HepG2 (cell line): ENCODE measurements around the gene PSMB1. TPM values are rescaled to one million over a fixed set of nuclear protein-coding genes. Genes with fewer than 3 reads are reported as not detected.

ENCODE experiments used
- ATAC-seq: fragments of 200-7000 bp; cut with Tn5 transposase; 3 replicates; pipeline ENCODE4 v1.9.1; 2020; ENCODE audit warnings: mild to moderate bottlenecking, moderate library complexity
- BruUV-seq: library from RNA; stranded (reverse); fragments of 400-500 nt; replicated peaks from 2 replicates; lab custom pipeline; 2021; lab: Mats Ljungman, UMichigan
- CTCF ChIA-PET: fragments of 300-600 bp; formaldehyde crosslinking; extraction: SDS; loops from one replicate; lab custom pipeline; 2021; ENCODE audit warnings: low total read pairs, inconsistent platforms, low intra/inter-chr PET ratio; lab: Yijun Ruan, JAX
- POLR2A ChIA-PET: fragments of 350-600 bp; sonication (Branson Sonifier 250); formaldehyde crosslinking; loops from one replicate; lab custom pipeline; 2020; ENCODE audit warnings: antibody characterized with exemption, inconsistent platforms; lab: Yijun Ruan, JAX
- DNase-seq: peaks from one replicate; pipeline ENCODE4 v3.0.0-alpha.2; 2015; ENCODE audit warnings: low spot score
- FAIRE-seq: peaks from 3 replicates; lab custom pipeline; 2011; peaks lifted over from hg19 to GRCh38; lab: Jason Lieb, UNC
- H2AFZ ChIP-seq: one replicate; pipeline ENCODE4 v1.6.1; 2011; ENCODE audit warnings: low read length, inconsistent platforms
- H3K27ac ChIP-seq: fragments of 300-600 bp; 3 replicates; pipeline ENCODE4 v1.8.0; 2011; ENCODE audit warnings: mixed run types, mild to moderate bottlenecking, mixed read lengths, low read length, inconsistent platforms; ENCODE audit not compliant: insufficient read depth; ENCODE audit errors: extremely low read length
- H3K27me3 ChIP-seq, 2 experiments: fragments of 200-600 bp in 1 of 2; 2 replicates in 1 of 2; 3 replicates in 1 of 2; pipeline versions ENCODE4 v1.6.0 to v1.8.0; 2011; ENCODE audit warnings: low read length in 2 of 2, mild to moderate bottlenecking in 2 of 2, moderate library complexity in 2 of 2, inconsistent platforms in 1 of 2; ENCODE audit not compliant: insufficient read depth in 2 of 2, control insufficient read depth in 1 of 2
- H3K36me3 ChIP-seq, 2 experiments: fragments of 200-600 bp in 1 of 2; replicated peaks in 1 of 2; 2 replicates in 1 of 2; 3 replicates in 1 of 2; pipeline versions ENCODE4 v1.5.1 to v1.8.0; 2011; ENCODE audit warnings: low read length in 2 of 2, inconsistent platforms in 1 of 2; ENCODE audit not compliant: insufficient read depth in 2 of 2, control insufficient read depth in 1 of 2
- H3K4me1 ChIP-seq: 2 replicates; pipeline ENCODE4 v1.5.1; 2012; ENCODE audit warnings: low read length, inconsistent platforms; ENCODE audit not compliant: insufficient read depth
- H3K4me2 ChIP-seq: 2 replicates; pipeline ENCODE4 v1.6.0; 2011; ENCODE audit warnings: low read depth, low read length, inconsistent platforms
- H3K4me3 ChIP-seq, 3 experiments: fragments of 200-600 bp in 1 of 3; sonication (generic), shearing (Covaris generic) in 1 of 3; replicated peaks in 1 of 3; 2 replicates each; pipeline ENCODE4 v1.5.1; 2011 to 2016; ENCODE audit warnings: low read length in 3 of 3, inconsistent platforms in 2 of 3, low read depth in 2 of 3, mild to moderate bottlenecking in 2 of 3, control low read depth in 1 of 3, mixed read lengths in 1 of 3; ENCODE audit not compliant: insufficient read depth in 1 of 3
- H3K79me2 ChIP-seq: one replicate; pipeline ENCODE4 v1.6.1; 2011; ENCODE audit warnings: low read length, inconsistent platforms; ENCODE audit not compliant: insufficient read depth
- H3K9ac ChIP-seq: 2 replicates; pipeline ENCODE4 v1.6.0; 2011; ENCODE audit warnings: mild to moderate bottlenecking, low read depth, low read length, inconsistent platforms; ENCODE audit not compliant: insufficient read depth
- H3K9me3 ChIP-seq: 2 replicates; pipeline ENCODE4 v1.5.1; 2012; ENCODE audit warnings: mild to moderate bottlenecking, low read length
- H4K20me1 ChIP-seq: 2 replicates; pipeline ENCODE4 v1.6.0; 2011; ENCODE audit warnings: inconsistent platforms, mild to moderate bottlenecking, low read length, moderate library complexity; ENCODE audit not compliant: insufficient read depth
- ARNTL ChIP-seq: sonication (generic); formaldehyde crosslinking; IDR thresholded peaks from 2 replicates; pipeline ENCODE4 v1.4.0; 2020; ENCODE audit warnings: mild to moderate bottlenecking, missing genetic modification reagents
- E2F1 ChIP-seq: sonication (generic); formaldehyde crosslinking; IDR thresholded peaks from 2 replicates; pipeline ENCODE4 v1.5.0; 2020; ENCODE audit warnings: missing genetic modification reagents
- FOXC1 ChIP-seq: sonication (generic); formaldehyde crosslinking; IDR thresholded peaks from 2 replicates; pipeline ENCODE4 v1.8.0; 2022; ENCODE audit warnings: mild to moderate bottlenecking, missing genetic modification reagents, borderline replicate concordance
- FOXK2 ChIP-seq: fragments of 450-650 bp; IDR thresholded peaks from 2 replicates; pipeline ENCODE4 v1.6.1; 2016
- SALL1 ChIP-seq: sonication (generic); formaldehyde crosslinking; IDR thresholded peaks from 2 replicates; pipeline ENCODE4 v1.8.0; 2022; ENCODE audit warnings: mild to moderate bottlenecking, missing genetic modification reagents
- SOX13 ChIP-seq, 3 experiments: fragments of 450-650 bp in 1 of 3; sonication (generic) in 1 of 3; formaldehyde crosslinking in 1 of 3; IDR thresholded peaks in 2 of 3; conservative IDR thresholded peaks in 1 of 3; 2 replicates each; pipeline versions ENCODE4 v1.5.0 to v1.6.1; 2016 to 2020; ENCODE audit warnings: antibody characterized with exemption in 1 of 3, mild to moderate bottlenecking in 1 of 3, missing compliant biosample characterization in 1 of 3, missing genetic modification reagents in 1 of 3, moderate library complexity in 1 of 3
- ZMYM4 ChIP-seq: sonication (generic); formaldehyde crosslinking; IDR thresholded peaks from 2 replicates; pipeline ENCODE4 v1.8.1; 2023; ENCODE audit warnings: mild to moderate bottlenecking, missing genetic modification reagents
- ZNF264 ChIP-seq: sonication (generic); formaldehyde crosslinking; IDR thresholded peaks from 2 replicates; pipeline ENCODE4 v1.4.0; 2020; ENCODE audit warnings: missing genetic modification reagents
- ZNF3 ChIP-seq: IDR thresholded peaks from 2 replicates; pipeline ENCODE4 v1.7.0; 2017; ENCODE audit warnings: inconsistent platforms
- ZNF383 ChIP-seq: sonication (generic); formaldehyde crosslinking; IDR thresholded peaks from 2 replicates; pipeline ENCODE4 v1.4.0; 2020; ENCODE audit warnings: missing genetic modification reagents, mild to moderate bottlenecking, borderline replicate concordance
- ZNF530 ChIP-seq: sonication (generic); formaldehyde crosslinking; IDR thresholded peaks from 2 replicates; pipeline ENCODE4 v1.5.0; 2020; ENCODE audit warnings: low read depth, mild to moderate bottlenecking, missing genetic modification reagents
- ZNF557 ChIP-seq: sonication (generic); formaldehyde crosslinking; IDR thresholded peaks from 2 replicates; pipeline ENCODE4 v1.4.0; 2020; ENCODE audit warnings: missing genetic modification reagents
- ZNF619 ChIP-seq: sonication (generic); formaldehyde crosslinking; IDR thresholded peaks from 2 replicates; pipeline ENCODE4 v1.4.0; 2020; ENCODE audit warnings: mild to moderate bottlenecking, missing genetic modification reagents
- ZNF781 ChIP-seq: sonication (generic); formaldehyde crosslinking; IDR thresholded peaks from 2 replicates; pipeline ENCODE4 v1.5.1; 2020; ENCODE audit warnings: borderline replicate concordance, mild to moderate bottlenecking, missing genetic modification reagents; ENCODE audit errors: not compliant biosample characterization
- WGBS: methylation state at CpG from one replicate; pipeline ENCODE4 v1.1.6; 2017; ENCODE audit warnings: low lambda C conversion rate; 5-methylcytosine and 5-hydroxymethylcytosine counted together
- in situ Hi-C: cut with HindIII; loops from 2 replicates; pipeline ENCODE4 v1.10.0; 2017; ENCODE audit warnings: low pct_unique_long_range_greater_than_20kb; ENCODE audit not compliant: extremely low pct_ligation_motif_present
- intact Hi-C: fragments of 100-400 bp; cut with micrococcal nuclease; formaldehyde crosslinking; loops from one replicate; pipeline ENCODE4 v1.10.0; 2022; ENCODE audit not compliant: unreplicated experiment
- polyA plus RNA-seq, 8 experiments: library from polyadenylated mRNA; depleted of rRNA in 3 of 8; stranded (reverse) in 7 of 8; unstranded in 1 of 8; fragments of >200 nt; fragmentation: Illumina TruSeq in 4 of 8; extraction: Trizol in 4 of 8; gene quantifications; 2 replicates each; pipeline versions ENCODE4 v1.2.1 to v1.2.3, GENCODE V29; 2011 to 2016; ENCODE audit warnings: low read depth in 4 of 8, missing spikeins in 1 of 8, mixed read lengths in 1 of 8; ENCODE audit not compliant: insufficient read depth in 1 of 8
- total RNA-seq, 5 experiments: library from RNA; depleted of rRNA; stranded (reverse); fragments of >200 nt; fragmentation: Illumina TruSeq; extraction: Trizol; gene quantifications; 2 replicates each; pipeline ENCODE4 v1.2.3, GENCODE V29; 2016; ENCODE audit warnings: low read depth in 1 of 5

PSMB1 gene
- total and polyA plus RNA-seq, 2 of the 13 experiments (the other 11 are each of a cell fraction or from before 2014, with no cell fraction given) = 528 to 592 TPM

- Histone ChIP-seq H3K9me3 (no peaks in the 10 kb centered on the region), H3K27me3 (peaks cover 2 to 30% of the 10 kb centered on the region in 2 experiments; a peak in 4 of 5 replicates), H3K79me2 (no peaks in the 10 kb centered on the region), H3K9ac (no peak overlapping the region), H3K4me3 (no peak overlapping the region), H3K4me2 (no peak overlapping the region), H3K4me1 (no peaks in the 10 kb centered on the region), H2AFZ (no peak overlapping the region), H3K36me3 (no peaks in the 10 kb centered on the region), H3K27ac (no peak overlapping the region), H4K20me1 (no peaks in the 10 kb centered on the region)
- BruUV-seq = no TSS peak
- DNase-seq (no peak), FAIRE-seq (no peak), ATAC-seq (no peak)
- in situ Hi-C loops = no loop called here
- WGBS = 12% methylated on average over 3 of the region's 3 CpGs
- TF ChIP-seq ZNF383 (CRISPR knock-in tag) = no peak
- no peak for TF ChIP-seq ZNF530 (CRISPR knock-in tag)
- TF ChIP-seq ZNF781 = no peak
- no peak for TF ChIP-seq FOXC1 (CRISPR knock-in tag)
- no peak for TF ChIP-seq E2F1
- TF ChIP-seq FOXK2 = no peak
- TF ChIP-seq ARNTL = no peak
- TF ChIP-seq ZNF3 (CRISPR knock-in tag) = no peak
- no peak for TF ChIP-seq SALL1 (CRISPR knock-in tag)
- no peak for TF ChIP-seq ZMYM4
- TF ChIP-seq ZNF264 (CRISPR knock-in tag) = no peak
- no peak for TF ChIP-seq ZNF619 (CRISPR knock-in tag)
- no peak for TF ChIP-seq SOX13 (IDR thresholded peaks at IDR 0.05)
- TF ChIP-seq SOX13 (CRISPR knock-in tag; conservative IDR thresholded peaks at IDR 0.05 in 1 of 2, IDR thresholded peaks at IDR 0.05 in 1 of 2) = no peak
- TF ChIP-seq ZNF557 = no peak
- POLR2A ChIA-PET = no interaction called here
- intact Hi-C loops = no loop called here
- CTCF ChIA-PET = no interaction called here
These were observed 63.3 kb downstream of the PSMB1 start for GRCh38 chr6:170489836-170490235.
